A549 (cell line): ENCODE measurements around the gene CARD10.

ENCODE experiments used
- CBX2 ChIP-seq: fragments of 200-600 bp; sonication (generic); IDR thresholded peaks from 2 replicates; pipeline ENCODE4 v1.6.1; 2016; ENCODE audit warnings: low read depth, mild to moderate bottlenecking, borderline replicate concordance
- CHD4 ChIP-seq: fragments of 200-600 bp; sonication (generic); IDR thresholded peaks from 2 replicates; pipeline ENCODE4 v1.6.1; 2016; ENCODE audit warnings: antibody characterized with exemption, mild to moderate bottlenecking, borderline replicate concordance
- POLR2A ChIP-seq: IDR thresholded peaks from 2 replicates; pipeline ENCODE4 v1.6.1; 2012; ENCODE audit warnings: mild to moderate bottlenecking, low read length
- REST ChIP-seq: fragments of 200-600 bp; sonication (generic); IDR thresholded peaks from 2 replicates; pipeline ENCODE4 v1.6.1; 2016; ENCODE audit warnings: antibody characterized with exemption, mild to moderate bottlenecking, moderate library complexity

DNA sequence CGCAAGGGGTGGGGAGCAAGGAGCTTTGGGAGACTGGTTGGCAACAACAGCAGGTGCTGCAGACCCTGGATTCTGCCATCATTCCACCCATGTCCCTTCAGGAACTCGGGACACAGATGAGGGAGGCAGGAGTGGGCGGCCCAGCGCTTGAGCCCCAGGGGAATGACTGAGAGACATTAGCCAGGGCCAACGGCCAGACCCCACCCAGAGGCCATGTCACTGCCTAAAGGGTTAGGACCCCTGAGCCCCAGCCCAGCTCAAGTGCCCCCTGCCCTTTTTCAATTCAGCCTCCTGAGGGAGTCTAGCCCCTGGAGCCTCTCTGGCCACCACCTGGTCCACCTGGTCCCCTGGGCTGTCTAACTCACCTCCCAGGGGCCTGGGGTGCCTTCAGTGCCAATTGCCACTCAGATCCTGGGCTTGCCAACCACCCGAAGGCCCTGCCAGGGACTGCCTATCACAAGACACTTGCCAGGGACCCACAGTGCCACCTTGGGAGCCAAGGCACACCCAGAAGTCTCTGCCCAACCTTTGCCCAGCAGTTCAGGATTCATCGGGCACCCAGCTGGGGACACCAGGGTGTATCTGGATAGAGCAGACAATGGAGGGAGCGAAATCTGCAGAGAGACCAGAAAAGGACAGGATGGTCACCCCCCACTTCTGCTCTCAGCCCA is 49.7 kb downstream of the CARD10 start:
- TF ChIP-seq REST (no peak), CHD4 (no peak), POLR2A (no peak), CBX2 (no peak)
